ENCODE measurements around the gene SYT11. TPM values are rescaled to one million over a fixed set of nuclear protein-coding genes. Genes with fewer than 3 reads are reported as not detected.

The SYT11 gene
- total and polyA plus RNA-seq, 9 of the 15 experiments (the other 6 are each of a cell fraction or from before 2014, with no cell fraction given), result 0.05 to 0.18 (median 0.11) TPM

GRCh38 chr1:155911156-155912055 lies 52.0 kb downstream of the SYT11 start, which contains the start of gene RIT1 (continued):
- TF ChIP-seq TEAD4 (IDR thresholded peaks at IDR 0.05; ENCODE audit: low read length), result no peak
- no peak for TF ChIP-seq TEAD4 (CRISPR knock-in tag; IDR thresholded peaks at IDR 0.05; ENCODE audit: borderline replicate concordance)
- no peak for TF ChIP-seq CHCHD3 (CRISPR knock-in tag; IDR thresholded peaks at IDR 0.05)
- 0 out of 2 replicates have a peak, but pooled peaks have one; percentile 25 for TF ChIP-seq SMARCA4 (IDR thresholded peaks at IDR 0.05)
- TF ChIP-seq TEAD1 (CRISPR knock-in tag; IDR thresholded peaks at IDR 0.05), result no peak
- TF ChIP-seq ZNF174 (CRISPR knock-in tag; IDR thresholded peaks at IDR 0.05), result no peak
- TF ChIP-seq MLX (CRISPR knock-in tag; conservative IDR thresholded peaks at IDR 0.05), result no peak
- TF ChIP-seq VEZF1 (CRISPR knock-in tag; IDR thresholded peaks at IDR 0.05), result peak; percentile 83
- no peak for TF ChIP-seq RUNX1 (IDR thresholded peaks at IDR 0.05; ENCODE audit: low read depth)
- no peak for TF ChIP-seq GTF2E2 (tag; IDR thresholded peaks at IDR 0.05)
- 0 out of 2 replicates have a peak, but pooled peaks have one; percentile 70 for TF ChIP-seq RHOXF2B (CRISPR knock-in tag; conservative IDR thresholded peaks at IDR 0.05)
- no peak for TF ChIP-seq GTF2B (IDR thresholded peaks at IDR 0.05; ENCODE audit: extremely low read depth, insufficient read length)
- peak; percentile 60; the same call in 1 of the 2 replicates for TF ChIP-seq PHF8 (IDR thresholded peaks at IDR 0.05; ENCODE audit: borderline replicate concordance, low read length)
- TF ChIP-seq MAX (CRISPR knock-in tag; IDR thresholded peaks at IDR 0.05), result no peak
- no peak for TF ChIP-seq SFPQ (IDR thresholded peaks at IDR 0.05; ENCODE audit: low read depth, low read length)
- no peak for TF ChIP-seq ZNF121 (CRISPR knock-in tag; conservative IDR thresholded peaks at IDR 0.05)
- TF ChIP-seq ZC3H11A (IDR thresholded peaks at IDR 0.05; ENCODE audit: low read depth, low read length), result no peak
- peak; percentile 80 for TF ChIP-seq CXXC5 (CRISPR knock-in tag; IDR thresholded peaks at IDR 0.05)
- peak; percentile 87 for TF ChIP-seq NR2C2 (CRISPR knock-in tag; IDR thresholded peaks at IDR 0.05)
- TF ChIP-seq NR2C2 (tag; IDR thresholded peaks at IDR 0.05), result peak; percentile 97
- TF ChIP-seq RNF2 (IDR thresholded peaks at IDR 0.05), result no peak
- TF ChIP-seq SOX6 (IDR thresholded peaks at IDR 0.05), result peak; percentile 64
